HepG2 (cell line): ENCODE data around the gene KL.

Experiments used
- CBFB ChIP-seq: sonication (generic); formaldehyde crosslinking; IDR thresholded peaks from 2 replicates; pipeline ENCODE4 v1.4.0; 2020; ENCODE audit warnings: missing genetic modification reagents
- FOXK1 ChIP-seq: sonication (generic); formaldehyde crosslinking; IDR thresholded peaks from 2 replicates; pipeline ENCODE4 v1.4.0; 2020; ENCODE audit warnings: low read depth, missing genetic modification reagents, borderline replicate concordance
- KDM2A ChIP-seq: sonication (generic); formaldehyde crosslinking; IDR thresholded peaks from 2 replicates; pipeline ENCODE4 v1.4.0; 2020; ENCODE audit warnings: low read depth, missing genetic modification reagents, borderline replicate concordance
- PCBP2 ChIP-seq: fragments of 200-400 bp; formaldehyde crosslinking; optimal IDR thresholded peaks from 2 replicates; pipeline ENCODE3; 2018; ENCODE audit warnings: low read length, low read depth; ENCODE audit not compliant: poor library complexity, severe bottlenecking
- RFXAP ChIP-seq: sonication (generic); formaldehyde crosslinking; IDR thresholded peaks from 2 replicates; pipeline ENCODE4 v1.4.0; 2020; ENCODE audit warnings: missing genetic modification reagents, borderline replicate concordance
- SIN3A ChIP-seq: IDR thresholded peaks from 2 replicates; pipeline ENCODE4 v1.6.1; 2011; ENCODE audit warnings: low read depth, mild to moderate bottlenecking, control low read depth, low read length, borderline replicate concordance
- SP1 ChIP-seq, 2 experiments: fragments of 450-650 bp in 1 of 2; sonication (generic) in 1 of 2; formaldehyde crosslinking in 1 of 2; IDR thresholded peaks; 2 replicates each; pipeline versions ENCODE4 v1.4.0 to v1.6.1; 2016 to 2020; ENCODE audit warnings: missing genetic modification reagents in 1 of 2
- SP4 ChIP-seq: sonication (generic); formaldehyde crosslinking; IDR thresholded peaks from 2 replicates; pipeline ENCODE4 v1.8.1; 2023; ENCODE audit warnings: mild to moderate bottlenecking, missing genetic modification reagents
- TF ChIP-seq, protein P1 (sequence below): sonication (generic); formaldehyde crosslinking; IDR thresholded peaks from 2 replicates; pipeline ENCODE4 v1.5.0; 2020; ENCODE audit warnings: mild to moderate bottlenecking, missing genetic modification reagents, moderate library complexity
- TF ChIP-seq, protein P2 (sequence below): sonication (generic); formaldehyde crosslinking; IDR thresholded peaks from 2 replicates; pipeline ENCODE4 v1.8.1; 2022; ENCODE audit warnings: mild to moderate bottlenecking, missing genetic modification reagents
- TF ChIP-seq, protein P3 (sequence below), 2 experiments: sonication (generic) in 1 of 2; formaldehyde crosslinking in 1 of 2; IDR thresholded peaks; 2 replicates each; pipeline versions ENCODE4 v1.4.0 to v1.6.1; 2018 to 2020; ENCODE audit warnings: missing genetic modification reagents in 2 of 2, borderline replicate concordance in 1 of 2, low read depth in 1 of 2, mild to moderate bottlenecking in 1 of 2, missing biosample characterization in 1 of 2

DNA sequence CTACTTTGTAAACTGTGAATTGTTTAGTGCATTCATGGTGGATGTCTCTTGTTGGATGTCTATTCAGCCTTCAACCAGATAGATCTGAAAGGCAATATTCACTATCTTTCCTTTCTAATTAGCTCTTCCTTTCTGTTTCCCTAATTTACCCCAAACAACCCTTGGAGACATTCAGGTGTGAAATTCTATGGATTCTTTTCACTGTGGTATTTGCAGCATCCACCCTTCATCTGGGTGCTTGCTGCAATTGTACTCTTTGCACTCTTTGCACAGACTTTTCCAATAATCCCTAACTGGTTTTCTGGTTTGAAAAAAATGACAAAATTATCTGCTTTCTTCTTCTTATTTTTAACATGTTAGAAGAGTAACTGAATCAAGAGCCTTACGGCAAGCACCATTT is 56.5 kb downstream of the KL start:
- TF ChIP-seq, protein P1, sequence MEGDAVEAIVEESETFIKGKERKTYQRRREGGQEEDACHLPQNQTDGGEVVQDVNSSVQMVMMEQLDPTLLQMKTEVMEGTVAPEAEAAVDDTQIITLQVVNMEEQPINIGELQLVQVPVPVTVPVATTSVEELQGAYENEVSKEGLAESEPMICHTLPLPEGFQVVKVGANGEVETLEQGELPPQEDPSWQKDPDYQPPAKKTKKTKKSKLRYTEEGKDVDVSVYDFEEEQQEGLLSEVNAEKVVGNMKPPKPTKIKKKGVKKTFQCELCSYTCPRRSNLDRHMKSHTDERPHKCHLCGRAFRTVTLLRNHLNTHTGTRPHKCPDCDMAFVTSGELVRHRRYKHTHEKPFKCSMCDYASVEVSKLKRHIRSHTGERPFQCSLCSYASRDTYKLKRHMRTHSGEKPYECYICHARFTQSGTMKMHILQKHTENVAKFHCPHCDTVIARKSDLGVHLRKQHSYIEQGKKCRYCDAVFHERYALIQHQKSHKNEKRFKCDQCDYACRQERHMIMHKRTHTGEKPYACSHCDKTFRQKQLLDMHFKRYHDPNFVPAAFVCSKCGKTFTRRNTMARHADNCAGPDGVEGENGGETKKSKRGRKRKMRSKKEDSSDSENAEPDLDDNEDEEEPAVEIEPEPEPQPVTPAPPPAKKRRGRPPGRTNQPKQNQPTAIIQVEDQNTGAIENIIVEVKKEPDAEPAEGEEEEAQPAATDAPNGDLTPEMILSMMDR (CRISPR knock-in tag) = no peak
- TF ChIP-seq SP1 (IDR thresholded peaks at IDR 0.05) (no peak), SP1 (CRISPR knock-in tag; IDR thresholded peaks at IDR 0.05) (no peak), SP4 (CRISPR knock-in tag) (no peak), KDM2A (CRISPR knock-in tag) (no peak), FOXK1 (CRISPR knock-in tag) (no peak), RFXAP (CRISPR knock-in tag) (no peak), SIN3A (no peak), PCBP2 (no peak), CBFB (CRISPR knock-in tag) (no peak)
- TF ChIP-seq, protein P2, sequence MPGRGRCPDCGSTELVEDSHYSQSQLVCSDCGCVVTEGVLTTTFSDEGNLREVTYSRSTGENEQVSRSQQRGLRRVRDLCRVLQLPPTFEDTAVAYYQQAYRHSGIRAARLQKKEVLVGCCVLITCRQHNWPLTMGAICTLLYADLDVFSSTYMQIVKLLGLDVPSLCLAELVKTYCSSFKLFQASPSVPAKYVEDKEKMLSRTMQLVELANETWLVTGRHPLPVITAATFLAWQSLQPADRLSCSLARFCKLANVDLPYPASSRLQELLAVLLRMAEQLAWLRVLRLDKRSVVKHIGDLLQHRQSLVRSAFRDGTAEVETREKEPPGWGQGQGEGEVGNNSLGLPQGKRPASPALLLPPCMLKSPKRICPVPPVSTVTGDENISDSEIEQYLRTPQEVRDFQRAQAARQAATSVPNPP (CRISPR knock-in tag) = no peak
- TF ChIP-seq, protein P3, sequence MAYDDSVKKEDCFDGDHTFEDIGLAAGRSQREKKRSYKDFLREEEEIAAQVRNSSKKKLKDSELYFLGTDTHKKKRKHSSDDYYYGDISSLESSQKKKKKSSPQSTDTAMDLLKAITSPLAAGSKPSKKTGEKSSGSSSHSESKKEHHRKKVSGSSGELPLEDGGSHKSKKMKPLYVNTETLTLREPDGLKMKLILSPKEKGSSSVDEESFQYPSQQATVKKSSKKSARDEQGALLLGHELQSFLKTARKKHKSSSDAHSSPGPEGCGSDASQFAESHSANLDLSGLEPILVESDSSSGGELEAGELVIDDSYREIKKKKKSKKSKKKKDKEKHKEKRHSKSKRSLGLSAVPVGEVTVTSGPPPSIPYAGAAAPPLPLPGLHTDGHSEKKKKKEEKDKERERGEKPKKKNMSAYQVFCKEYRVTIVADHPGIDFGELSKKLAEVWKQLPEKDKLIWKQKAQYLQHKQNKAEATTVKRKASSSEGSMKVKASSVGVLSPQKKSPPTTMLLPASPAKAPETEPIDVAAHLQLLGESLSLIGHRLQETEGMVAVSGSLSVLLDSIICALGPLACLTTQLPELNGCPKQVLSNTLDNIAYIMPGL (CRISPR knock-in tag; IDR thresholded peaks at IDR 0.05; ENCODE audit: borderline replicate concordance in 1 of 2, low read depth in 1 of 2) = no peak
